Stimulated activated CD8-positive, alpha-beta memory T cell treated with anti-CD3 and anti-CD28 coated beads, Interleukin-2, amount 100 ng/mL, for 48 hours (primary cell): ENCODE results near the gene LGR6.
"Not testable (repeated sequence)": the region's sequence is repeated elsewhere in the genome, so short reads cannot be mapped to it uniquely, and the experiment has no call there.

Source experiments
- DNase-seq, 2 donors: peaks; one replicate each; pipeline ENCODE4 v3.0.0-alpha.2; 2020; ENCODE audit warnings: low read depth in 2 of 2

The LGR6 gene

GRCh38 chr1:202176949-202177927 is 16.4 kb upstream of the LGR6 start:
- DNase-seq = no peak

- no peak for DNase-seq
Observed at GRCh38 chr1:202179828-202180750, 13.5 kb upstream of the LGR6 start.

- DNase-seq = not testable (repeated sequence)
Observed at GRCh38 chr1:202180751-202181139, 12.9 kb upstream of the LGR6 start.

DNA sequence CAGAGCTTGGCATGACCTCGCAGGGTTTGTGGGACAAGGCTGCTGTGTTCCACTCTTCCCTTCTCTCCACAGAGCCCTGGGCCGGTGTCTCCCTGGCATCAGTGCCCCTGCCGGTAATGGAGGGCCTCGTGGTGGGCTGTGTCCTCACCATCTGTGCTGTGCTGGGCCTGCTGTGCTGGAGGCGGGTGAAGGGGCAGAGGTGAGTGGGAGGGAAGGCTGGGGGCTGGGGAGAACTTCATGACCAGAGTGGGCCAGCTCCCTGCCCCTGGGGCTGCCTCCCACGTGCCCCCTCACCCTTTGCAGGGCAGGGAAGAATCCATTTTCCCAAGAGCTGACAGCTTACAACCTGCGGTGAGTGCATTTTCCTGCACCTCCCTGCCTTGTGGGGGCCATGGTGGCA is 12.0 kb upstream of the LGR6 start:
- no peak for DNase-seq

- DNase-seq = no peak
Observed at GRCh38 chr1:202182040-202182877, 11.3 kb upstream of the LGR6 start.

DNA sequence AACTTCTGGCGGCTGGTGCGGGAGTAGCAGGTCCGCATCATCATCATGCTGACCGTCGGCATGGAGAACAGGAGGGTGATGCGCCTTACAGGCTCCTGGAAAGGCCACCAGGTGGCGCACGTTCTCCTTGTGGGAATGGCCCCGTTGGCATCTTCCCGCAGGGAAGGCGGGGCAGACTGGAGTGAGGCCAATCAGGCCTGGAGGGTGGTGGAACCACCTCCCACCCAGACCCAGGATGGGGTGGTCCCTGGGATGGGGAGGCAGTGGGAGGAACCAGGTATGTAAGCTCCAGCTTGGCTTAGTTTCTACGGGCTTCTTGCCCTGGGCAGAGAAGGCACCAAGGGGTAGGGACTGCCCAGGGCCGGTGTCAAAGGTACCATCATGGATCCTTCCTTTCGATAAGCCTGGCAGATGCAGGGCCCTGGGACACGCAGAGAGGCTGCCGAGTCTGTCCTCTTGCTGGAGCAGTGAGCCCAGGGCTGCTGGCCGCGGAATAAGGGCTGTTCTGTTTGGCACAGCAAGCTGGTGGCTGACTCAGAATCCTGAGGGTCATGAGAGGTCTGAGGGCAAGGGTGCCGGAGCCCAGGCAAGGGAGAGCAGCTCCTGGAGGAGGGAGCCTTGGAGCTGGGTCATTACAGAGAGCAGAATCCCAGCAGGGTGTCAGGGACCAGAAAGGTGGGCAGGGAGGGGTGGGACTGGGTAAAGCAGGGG is 8.7 kb upstream of the LGR6 start:
- DNase-seq = peak; percentile 64 to 76

GRCh38 chr1:202186327-202186726 is 7.3 kb upstream of the LGR6 start:
- no peak for DNase-seq

GRCh38 chr1:202187041-202187671 is 6.4 kb upstream of the LGR6 start:
- DNase-seq = no peak

DNA sequence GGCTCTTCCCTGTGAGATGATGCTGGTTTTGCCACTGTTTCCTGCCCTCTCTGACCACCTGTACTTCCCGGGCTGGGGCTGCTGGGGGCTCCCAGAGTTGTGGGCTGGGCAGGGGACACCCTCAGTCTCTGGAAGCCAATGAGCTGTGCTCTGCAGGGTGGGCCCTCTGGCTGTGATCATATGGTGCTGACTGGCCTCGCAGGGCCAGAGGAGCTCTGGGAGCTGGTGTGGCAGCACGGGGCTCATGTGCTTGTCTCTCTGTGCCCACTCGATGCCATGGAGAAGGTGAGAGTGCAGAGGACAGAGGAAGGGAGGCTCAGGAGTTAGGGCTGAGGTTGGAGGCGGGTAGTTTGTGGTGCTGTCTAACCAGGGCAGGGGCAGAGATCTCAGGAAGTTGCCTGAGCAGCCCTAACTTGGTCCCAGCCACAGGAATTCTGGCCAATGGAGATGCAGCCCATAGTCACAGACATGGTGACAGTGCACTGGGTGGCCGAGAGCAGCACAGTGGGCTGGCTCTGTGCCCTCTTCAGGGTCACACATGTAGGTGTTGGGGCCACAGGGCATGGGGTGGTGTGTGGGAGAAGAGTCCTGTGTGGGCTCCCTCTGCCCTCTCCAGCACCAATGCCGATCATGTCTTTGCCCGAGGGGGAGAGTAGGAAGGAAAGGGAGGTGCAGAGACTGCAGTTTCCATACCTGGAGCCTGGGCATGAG is 5.7 kb upstream of the LGR6 start:
- no peak for DNase-seq

GRCh38 chr1:202189001-202189790 is 4.4 kb upstream of the LGR6 start:
- peak; percentile 76 to 78 for DNase-seq

DNA sequence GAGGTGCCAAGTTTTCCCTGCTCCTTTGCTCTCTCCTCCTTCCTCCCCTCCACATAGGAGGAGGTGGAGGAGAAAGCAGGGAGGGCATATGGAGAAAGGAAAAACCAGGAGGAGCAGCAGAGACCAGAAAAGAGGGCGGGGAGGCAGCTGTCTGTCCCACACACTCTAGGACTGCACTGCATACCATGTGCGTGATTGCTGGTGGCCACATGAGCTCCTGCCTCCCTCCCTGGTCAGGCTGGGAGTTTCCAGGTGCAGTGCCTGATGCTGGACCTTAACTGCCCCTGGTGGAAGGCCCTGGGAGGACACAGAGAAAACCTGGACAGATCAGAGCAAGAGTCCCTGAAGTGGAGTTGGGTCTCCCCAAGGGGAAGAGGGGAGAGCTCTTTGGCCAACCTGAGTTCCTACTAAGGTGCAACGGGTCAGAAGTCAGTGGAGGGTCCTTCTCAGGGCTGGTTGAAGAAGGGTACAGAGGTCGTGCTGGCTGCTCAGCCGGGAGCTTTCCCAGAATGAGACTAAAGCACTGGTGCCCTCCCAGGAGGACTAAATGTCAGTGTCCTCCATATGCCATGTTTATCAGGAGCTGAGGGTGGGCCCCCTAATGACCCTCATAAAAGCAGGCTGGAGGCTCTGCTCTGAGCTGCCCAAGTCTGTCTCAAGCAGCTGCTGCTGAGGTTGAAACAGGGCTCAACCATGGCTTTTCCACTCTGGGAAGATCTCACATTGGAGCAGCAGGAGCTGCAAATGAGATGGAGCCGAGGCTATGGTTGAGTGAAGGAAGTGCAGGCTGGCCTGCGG is 3.5 kb upstream of the LGR6 start:
- DNase-seq = no peak

- DNase-seq = not testable (repeated sequence)
Observed at GRCh38 chr1:202191391-202191790, 2.2 kb upstream of the LGR6 start.

- DNase-seq = peak; percentile 44 to 54
Observed at GRCh38 chr1:202192770-202193613, 607 bp upstream of the LGR6 start.

- no peak for DNase-seq
Observed at GRCh38 chr1:202194328-202194648, 689 bp downstream of the LGR6 start.

GRCh38 chr1:202197653-202198365 is 4.2 kb downstream of the LGR6 start:
- DNase-seq = no peak

- DNase-seq = no peak
Observed at GRCh38 chr1:202198366-202198724, 4.7 kb downstream of the LGR6 start.
